Brain microvascular endothelial cell (primary cell): Measurements from ENCODE around the gene ACSL4.

Experiments
- DNase-seq: peaks from one replicate; pipeline ENCODE4 v3.0.0-alpha.2; 2020
- H3K27ac ChIP-seq: fragments of 250-450 bp; sonication (Bioruptor Pico); 2 replicates; pipeline ENCODE4 v1.5.1; 2020; ENCODE audit warnings: mild to moderate bottlenecking, moderate library complexity
- H3K27me3 ChIP-seq: fragments of 250-450 bp; sonication (Bioruptor Pico); replicated peaks from 2 replicates; pipeline ENCODE4 v1.5.1; 2020; ENCODE audit warnings: mild to moderate bottlenecking
- H3K36me3 ChIP-seq: fragments of 250-450 bp; sonication (Bioruptor Pico); replicated peaks from 2 replicates; pipeline ENCODE4 v1.5.1; 2020; ENCODE audit warnings: mild to moderate bottlenecking
- H3K4me3 ChIP-seq: 2 replicates; pipeline ENCODE4 v1.5.1; 2011; ENCODE audit warnings: low read depth, mild to moderate bottlenecking, control low read depth, low read length, moderate library complexity
- CTCF ChIP-seq: IDR thresholded peaks from 2 replicates; pipeline ENCODE4 v1.5.1; 2011; ENCODE audit warnings: low read depth, mild to moderate bottlenecking, moderate library complexity, low read length, control low read depth, inconsistent platforms; ENCODE audit errors: missing control alignments
- in situ Hi-C: cut with HindIII; loops from 2 replicates; pipeline ENCODE4 v1.10.0; 2017; ENCODE audit warnings: low sequenced_read_pairs, low pct_ligation_motif_present

ACSL4 gene

GRCh38 chrX:109709129-109709631 lies 23.9 kb downstream of the ACSL4 start:
- Histone ChIP-seq H3K36me3 (no peaks in the 10 kb centered on the region), H3K4me3 (no peak overlapping the region), H3K27ac (peak overlapping the region; percentile 46), H3K27me3 (no peaks in the 10 kb centered on the region)
- no peak for TF ChIP-seq CTCF
- no peak for DNase-seq
- in situ Hi-C loops: no loop called here

- in situ Hi-C loops: no loop called here
Measured at GRCh38 chrX:109707720-109708119, 25.3 kb downstream of the ACSL4 start.

GRCh38 chrX:109707319-109707718 lies 25.7 kb downstream of the ACSL4 start:
- no peak overlapping the region for H3K4me3 ChIP-seq
- no peak overlapping the region for H3K27ac ChIP-seq

More at GRCh38 chrX:109707720-109708119, 25.3 kb downstream of the ACSL4 start:
- no peaks in the 10 kb centered on the region for H3K36me3 ChIP-seq
- H3K27ac ChIP-seq: no peak overlapping the region
- DNase-seq: no peak
- no peaks in the 10 kb centered on the region for H3K27me3 ChIP-seq
- no peak overlapping the region for H3K4me3 ChIP-seq
- no peak for TF ChIP-seq CTCF

GRCh38 chrX:109704563-109704962 lies 28.5 kb downstream of the ACSL4 start:
- Histone ChIP-seq H3K4me3 (no peak overlapping the region), H3K27me3 (no peaks in the 10 kb centered on the region), H3K27ac (no peak overlapping the region), H3K36me3 (no peaks in the 10 kb centered on the region)
- TF ChIP-seq CTCF: no peak
- no peak for DNase-seq
- in situ Hi-C loops: no loop called here

More at GRCh38 chrX:109707319-109707718, 25.7 kb downstream of the ACSL4 start:
- DNase-seq: no peak
- in situ Hi-C loops: no loop called here
- Histone ChIP-seq H3K27me3 (no peaks in the 10 kb centered on the region), H3K36me3 (no peaks in the 10 kb centered on the region)
- no peak for TF ChIP-seq CTCF

GRCh38 chrX:109697855-109698254 lies 35.2 kb downstream of the ACSL4 start:
- Histone ChIP-seq H3K27me3 (no peaks in the 10 kb centered on the region), H3K27ac (no peak overlapping the region), H3K36me3 (no peaks in the 10 kb centered on the region), H3K4me3 (no peak overlapping the region)
- TF ChIP-seq CTCF: no peak
- no peak for DNase-seq
- in situ Hi-C loops: no loop called here

GRCh38 chrX:109696146-109696740 lies 36.8 kb downstream of the ACSL4 start:
- DNase-seq: no peak
- no peak for TF ChIP-seq CTCF

More at GRCh38 chrX:109696146-109696740, 36.8 kb downstream of the ACSL4 start:
- no peak overlapping the region for H3K27ac ChIP-seq
- in situ Hi-C loops: no loop called here
- H3K36me3 ChIP-seq: no peaks in the 10 kb centered on the region
- H3K27me3 ChIP-seq: no peaks in the 10 kb centered on the region
- H3K4me3 ChIP-seq: no peak overlapping the region
